CD4-positive, alpha-beta T cell treated with Interleukin-21 for 1 hour (primary cell): Measurements from ENCODE around the gene LILRA2.
"Not testable (repeated sequence)": the region's sequence is repeated elsewhere in the genome, so short reads cannot be mapped to it uniquely, and the experiment has no call there.

Experiments
- DNase-seq: peaks from one replicate; pipeline ENCODE4 v3.0.0-alpha.2; 2020

LILRA2 gene

DNA sequence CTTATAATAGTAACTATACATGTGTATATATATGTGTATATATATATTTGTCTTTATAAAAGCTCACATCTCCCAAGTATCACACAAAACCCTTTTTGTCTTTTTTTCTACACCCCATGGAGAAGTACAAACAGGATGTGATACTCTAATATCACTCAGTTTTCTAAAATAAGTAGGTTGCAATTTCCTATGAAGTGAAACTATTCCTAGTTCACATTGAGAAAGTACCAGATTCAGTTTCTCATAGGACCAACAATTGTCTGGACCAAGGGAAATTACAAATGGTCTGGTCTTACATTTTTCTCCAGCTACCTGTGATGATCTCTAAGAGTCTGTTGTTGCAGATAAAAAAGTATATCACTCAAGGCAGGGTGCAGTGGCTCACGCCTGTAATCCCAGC is 38.8 kb downstream of the LILRA2 start:
- no peak for DNase-seq

DNA sequence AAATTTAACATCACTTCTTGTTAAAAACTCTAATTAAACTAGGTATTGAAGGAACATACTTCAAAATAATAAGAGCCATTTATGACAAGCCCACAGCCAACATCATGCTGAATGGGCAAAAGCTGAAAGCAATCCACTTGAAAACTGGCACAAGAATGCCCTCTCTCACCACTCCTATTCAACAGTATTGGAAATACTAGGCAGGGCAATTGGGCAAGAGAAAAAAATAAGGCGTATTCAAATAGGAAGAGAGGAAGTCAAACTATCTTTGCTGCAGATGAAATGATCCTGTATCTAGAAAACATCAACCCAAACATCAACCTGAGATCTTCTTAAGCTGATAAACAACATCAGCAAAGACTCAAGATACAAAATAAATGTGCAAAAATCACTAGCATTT is 41.1 kb downstream of the LILRA2 start:
- no peak for DNase-seq

DNA sequence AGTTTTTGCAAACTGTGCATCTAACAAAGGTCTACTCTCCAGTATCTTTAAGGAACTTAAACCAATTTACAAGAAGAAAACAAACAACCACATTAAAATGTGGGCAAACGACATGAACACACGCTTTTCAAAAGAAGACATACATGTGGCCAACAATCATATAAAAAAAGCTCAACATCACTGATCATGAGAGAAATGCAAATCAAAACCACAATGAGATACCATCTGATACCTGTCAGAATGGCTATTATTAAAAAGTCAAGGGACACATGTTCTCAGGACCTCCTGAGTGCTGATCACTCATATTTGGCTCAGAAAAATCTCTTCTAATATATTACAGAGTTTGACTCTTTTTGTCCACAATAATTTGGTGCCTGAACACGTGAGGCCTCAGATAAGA is 42.5 kb downstream of the LILRA2 start:
- no peak for DNase-seq

DNA sequence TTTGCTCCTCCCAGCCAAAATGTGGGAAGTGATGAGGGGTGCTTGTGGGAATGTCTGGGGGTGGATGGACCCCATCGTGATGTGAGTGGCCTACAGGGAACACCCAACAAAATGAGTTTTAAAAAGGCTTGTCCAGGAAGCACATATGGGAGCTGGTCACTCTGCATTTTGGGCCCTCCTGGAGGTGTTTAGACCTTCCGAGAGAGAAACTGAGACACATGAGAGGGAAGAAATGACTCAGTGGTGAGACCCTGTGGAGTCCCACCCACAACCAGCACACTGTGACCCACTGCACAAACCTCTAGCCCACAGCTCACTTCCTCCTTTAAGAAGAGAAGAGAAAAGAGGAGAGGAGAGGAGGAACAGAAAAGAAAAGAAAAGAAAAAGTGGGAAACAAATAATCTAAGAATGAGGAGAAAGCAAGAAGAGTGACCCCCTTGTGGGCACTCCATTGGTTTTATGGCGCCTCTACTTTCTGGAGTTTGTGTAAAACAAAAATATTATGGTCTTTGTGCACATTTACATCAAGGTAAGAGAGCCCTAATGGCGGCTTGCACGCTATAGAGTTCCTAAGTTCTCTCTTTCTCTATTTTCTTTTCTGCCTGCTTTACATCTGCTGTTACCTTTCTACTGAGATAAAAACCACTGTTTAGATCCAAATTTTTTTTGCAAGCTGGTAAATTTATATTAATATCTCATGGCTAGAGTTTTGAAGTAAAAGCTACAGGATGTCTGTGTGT is 43.4 kb downstream of the LILRA2 start:
- no peak for DNase-seq

DNA sequence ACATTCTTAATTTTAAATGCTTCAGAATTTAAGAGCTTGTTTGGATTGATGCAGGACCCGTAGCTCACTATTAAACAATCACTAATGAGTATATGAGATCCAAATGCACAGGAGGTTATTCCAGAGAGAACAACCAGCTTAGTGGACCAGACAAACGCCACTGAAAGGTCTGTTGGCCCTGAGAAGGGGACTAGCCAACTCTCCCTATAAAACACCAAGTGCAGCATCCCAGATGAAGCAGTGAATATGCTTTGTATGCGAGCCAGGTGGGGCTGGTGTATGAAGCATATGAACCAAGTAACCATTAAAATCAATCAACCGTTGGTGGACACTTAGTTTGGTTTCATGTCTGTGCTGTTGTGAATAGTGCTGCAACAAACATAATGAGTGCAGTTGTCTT is 46.9 kb downstream of the LILRA2 start:
- no peak for DNase-seq

DNA sequence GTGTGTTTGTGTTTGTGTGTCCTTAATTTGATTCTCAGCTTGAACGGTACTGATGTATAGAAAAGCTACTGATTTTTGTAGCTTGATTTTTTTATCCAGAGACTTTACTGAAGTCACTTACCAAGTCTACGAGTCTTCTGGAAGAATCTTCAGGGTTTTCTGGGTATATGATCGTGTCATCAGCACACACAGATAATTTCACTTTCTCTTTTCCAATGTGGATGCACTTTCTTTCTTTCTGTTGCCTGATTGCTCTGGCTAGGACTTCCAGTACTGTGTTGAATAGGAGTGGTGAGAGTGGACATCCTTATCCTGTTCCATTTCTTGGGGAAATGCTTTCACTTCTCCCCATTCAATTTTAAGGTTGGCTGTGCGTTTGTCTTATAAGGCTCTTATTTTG is 48.8 kb downstream of the LILRA2 start:
- DNase-seq: no peak

DNA sequence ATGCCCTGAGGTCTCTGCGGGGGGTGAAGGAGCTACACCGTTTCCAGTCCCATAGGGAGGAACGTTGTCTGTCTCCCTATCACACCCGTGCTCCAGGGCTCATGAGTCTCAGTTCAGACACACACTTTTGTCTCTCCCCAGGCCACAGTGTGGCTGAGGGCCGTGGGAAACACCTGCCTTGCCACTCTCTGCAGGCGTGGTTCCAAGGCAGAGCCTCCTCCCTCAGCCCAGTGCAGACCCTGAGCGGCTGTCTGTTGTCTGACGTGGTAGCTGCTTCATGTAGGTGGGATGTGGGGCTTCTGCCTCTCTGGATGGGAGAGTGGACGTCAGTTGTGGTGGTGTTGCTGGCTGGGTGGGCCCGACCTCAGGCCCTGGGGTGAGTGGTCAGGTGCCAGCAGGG is 50.6 kb downstream of the LILRA2 start:
- DNase-seq: peak; percentile 3

GRCh38 chr19:54624934-54625730 is 51.5 kb downstream of the LILRA2 start:
- not testable (repeated sequence) for DNase-seq

DNA sequence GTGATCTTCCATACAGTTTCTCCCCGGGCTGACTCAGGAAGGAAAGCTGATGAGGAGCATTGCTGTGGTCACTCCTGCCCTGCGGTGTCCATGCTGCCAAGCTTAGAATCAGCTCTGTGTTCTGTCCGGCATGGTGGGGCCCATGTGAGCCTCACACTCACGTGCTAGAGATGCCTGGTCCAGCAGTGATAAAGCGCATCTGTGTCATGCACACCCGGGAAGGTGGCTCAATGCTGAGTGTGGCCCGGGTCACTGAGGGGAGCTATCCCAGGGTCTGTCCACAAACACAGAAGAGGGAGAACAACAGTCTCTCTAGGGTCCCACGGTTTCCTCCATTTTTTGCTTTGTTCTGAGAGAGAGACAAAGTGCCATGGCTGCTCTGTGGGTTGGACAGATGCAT is 53.2 kb downstream of the LILRA2 start:
- DNase-seq: no peak

DNA sequence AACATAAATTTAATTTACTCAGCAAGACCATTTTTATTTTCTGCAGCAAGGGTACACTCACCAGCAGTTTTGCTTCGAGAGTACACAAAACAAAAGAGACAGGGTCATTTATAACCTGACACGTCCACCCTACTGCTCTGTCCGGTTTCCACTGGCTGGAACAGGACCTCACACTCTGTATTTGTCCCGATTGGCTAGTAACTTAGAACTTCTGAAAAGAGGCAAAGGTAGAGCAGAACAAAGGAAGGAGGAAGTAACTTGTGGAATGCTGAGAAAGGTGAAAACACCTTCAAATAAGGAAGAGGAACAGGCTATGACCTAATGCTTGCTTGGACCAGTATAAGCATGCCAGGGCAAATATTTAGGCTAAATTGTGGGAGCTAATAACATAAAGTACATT is 54.3 kb downstream of the LILRA2 start:
- not testable (repeated sequence) for DNase-seq

GRCh38 chr19:54630262-54630661 is 56.7 kb downstream of the LILRA2 start, which contains the start of gene LILRB1:
LILRB1 (plus strand) TSS chr19:54630484; CDS start chr19:54631074, 590 bp downstream.
- DNase-seq: not testable (repeated sequence)

DNA sequence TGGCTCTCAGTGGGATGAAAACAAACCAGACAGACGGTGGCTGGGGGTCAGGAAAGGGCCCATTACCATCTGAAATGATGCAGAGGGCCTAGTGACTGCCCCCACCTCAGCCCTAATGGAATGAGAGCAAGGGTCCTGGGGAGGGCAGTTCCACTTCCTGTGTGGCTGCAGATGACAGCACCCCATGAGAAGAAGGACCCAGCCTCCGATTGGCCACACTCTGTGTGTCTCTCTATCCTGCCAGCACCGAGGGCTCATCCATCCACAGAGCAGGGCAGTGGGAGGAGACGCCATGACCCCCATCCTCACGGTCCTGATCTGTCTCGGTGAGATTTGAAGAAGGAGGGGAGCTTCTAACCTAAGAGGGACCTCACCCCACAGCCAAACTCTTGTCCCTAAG is 57.2 kb downstream of the LILRA2 start:
- DNase-seq: no peak

DNA sequence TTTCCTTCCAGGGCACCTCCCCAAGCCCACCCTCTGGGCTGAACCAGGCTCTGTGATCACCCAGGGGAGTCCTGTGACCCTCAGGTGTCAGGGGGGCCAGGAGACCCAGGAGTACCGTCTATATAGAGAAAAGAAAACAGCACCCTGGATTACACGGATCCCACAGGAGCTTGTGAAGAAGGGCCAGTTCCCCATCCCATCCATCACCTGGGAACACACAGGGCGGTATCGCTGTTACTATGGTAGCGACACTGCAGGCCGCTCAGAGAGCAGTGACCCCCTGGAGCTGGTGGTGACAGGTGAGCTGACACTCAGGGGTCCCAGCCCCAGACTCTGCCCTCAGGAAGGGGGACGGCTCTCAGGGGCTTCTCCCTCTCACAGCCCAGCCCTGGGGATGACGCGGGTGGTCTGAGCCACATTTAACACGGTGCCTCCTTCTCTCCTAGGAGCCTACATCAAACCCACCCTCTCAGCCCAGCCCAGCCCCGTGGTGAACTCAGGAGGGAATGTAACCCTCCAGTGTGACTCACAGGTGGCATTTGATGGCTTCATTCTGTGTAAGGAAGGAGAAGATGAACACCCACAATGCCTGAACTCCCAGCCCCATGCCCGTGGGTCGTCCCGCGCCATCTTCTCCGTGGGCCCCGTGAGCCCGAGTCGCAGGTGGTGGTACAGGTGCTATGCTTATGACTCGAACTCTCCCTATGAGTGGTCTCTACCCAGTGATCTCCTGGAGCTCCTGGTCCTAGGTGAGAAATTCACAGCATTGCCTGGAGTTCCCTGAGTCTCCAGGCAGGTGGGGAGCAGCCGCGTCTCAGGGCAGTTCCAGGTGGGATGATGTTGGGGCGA is 58.1 kb downstream of the LILRA2 start:
- not testable (repeated sequence) for DNase-seq

DNA sequence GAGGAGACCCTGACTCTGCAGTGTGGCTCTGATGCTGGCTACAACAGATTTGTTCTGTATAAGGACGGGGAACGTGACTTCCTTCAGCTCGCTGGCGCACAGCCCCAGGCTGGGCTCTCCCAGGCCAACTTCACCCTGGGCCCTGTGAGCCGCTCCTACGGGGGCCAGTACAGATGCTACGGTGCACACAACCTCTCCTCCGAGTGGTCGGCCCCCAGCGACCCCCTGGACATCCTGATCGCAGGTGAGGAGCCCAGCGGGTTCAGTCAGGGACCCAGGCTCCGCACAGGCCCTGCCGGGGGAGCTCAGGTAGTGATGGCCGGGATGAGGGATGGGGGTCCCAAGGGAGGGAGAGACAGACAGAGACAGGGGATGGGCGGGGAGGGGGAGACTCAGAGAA is 58.9 kb downstream of the LILRA2 start:
- DNase-seq: not testable (repeated sequence)

- DNase-seq: no peak
These were observed 59.8 kb downstream of the LILRA2 start for GRCh38 chr19:54633401-54633800.

GRCh38 chr19:54636081-54636480 is 62.5 kb downstream of the LILRA2 start:
- not testable (repeated sequence) for DNase-seq

DNA sequence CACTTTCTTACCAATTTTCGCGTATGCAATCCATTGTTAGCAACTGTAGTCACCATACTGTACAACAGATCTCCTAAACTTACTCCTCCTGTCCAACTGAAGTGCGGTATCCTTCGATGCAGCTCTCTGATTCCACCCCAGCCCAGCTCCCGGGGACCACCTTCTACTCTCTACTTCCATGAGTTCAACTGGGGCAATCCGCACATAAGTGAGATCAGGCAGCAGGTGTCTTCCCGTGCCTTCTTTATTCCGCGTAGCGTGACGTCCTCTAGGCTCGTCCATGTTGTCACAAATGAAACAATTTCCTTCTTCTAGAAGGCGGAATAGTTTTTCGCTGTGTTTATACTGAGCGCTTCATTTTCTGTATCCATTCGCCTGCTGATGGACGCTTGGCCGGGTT is 65.1 kb downstream of the LILRA2 start:
- DNase-seq: no peak
